GM19372 (cell line): ENCODE data around the gene CD3G.
"Not testable (repeated sequence)": the region's sequence is repeated elsewhere in the genome, so short reads cannot be mapped to it uniquely, and the experiment has no call there.

Experiments
- ATAC-seq: cut with Tn5 transposase; IDR thresholded peaks from one replicate; pipeline ENCODE4 v1.9.1; 2021; ENCODE audit warnings: mild to moderate bottlenecking, low read depth, moderate library complexity; ENCODE audit not compliant: unreplicated experiment

The CD3G gene

GRCh38 chr11:118343981-118344515 lies at the start of gene CD3G:
CD3G (plus strand) TSS chr11:118344344; CDS start chr11:118344424, 80 bp downstream.
- no peak for ATAC-seq

- no peak for ATAC-seq
These were observed 48.9 kb upstream of the CD3G start for GRCh38 chr11:118295199-118295598.

- no peak for ATAC-seq
These were observed 48.2 kb upstream of the CD3G start for GRCh38 chr11:118295815-118296454.

- ATAC-seq = no peak
These were observed 42.4 kb upstream of the CD3G start for GRCh38 chr11:118301600-118302195.

GRCh38 chr11:118304227-118304567 lies 39.9 kb upstream of the CD3G start:
- ATAC-seq = no peak

- no peak for ATAC-seq
These were observed 39.4 kb upstream of the CD3G start, which contains the start of gene CD3E for GRCh38 chr11:118304568-118305248. CD3E (plus strand) TSS chr11:118304730; CDS start chr11:118304953, 223 bp downstream.

GRCh38 chr11:118305726-118306125 lies 38.4 kb upstream of the CD3G start:
- no peak for ATAC-seq

- no peak for ATAC-seq
These were observed 37.6 kb upstream of the CD3G start for GRCh38 chr11:118306556-118306955.

GRCh38 chr11:118308995-118309528 lies 35.1 kb upstream of the CD3G start:
- not testable (repeated sequence) for ATAC-seq

GRCh38 chr11:118310271-118310670 lies 33.9 kb upstream of the CD3G start:
- ATAC-seq = no peak

- ATAC-seq = no peak
These were observed 33.2 kb upstream of the CD3G start for GRCh38 chr11:118310781-118311485.

- ATAC-seq = no peak
These were observed 32.6 kb upstream of the CD3G start for GRCh38 chr11:118311518-118311917.

- ATAC-seq = no peak
These were observed 31.8 kb upstream of the CD3G start for GRCh38 chr11:118312328-118312727.

GRCh38 chr11:118313242-118313641 lies 30.9 kb upstream of the CD3G start:
- ATAC-seq = no peak

GRCh38 chr11:118314988-118315411 lies 29.1 kb upstream of the CD3G start:
- ATAC-seq = no peak

GRCh38 chr11:118318124-118318523 lies 26.0 kb upstream of the CD3G start:
- ATAC-seq = no peak

GRCh38 chr11:118318581-118319336 lies 25.4 kb upstream of the CD3G start:
- no peak for ATAC-seq

- ATAC-seq = no peak
These were observed 24.8 kb upstream of the CD3G start for GRCh38 chr11:118319337-118319707.

GRCh38 chr11:118320515-118320914 lies 23.6 kb upstream of the CD3G start:
- ATAC-seq = no peak
